ENCODE results near the gene ITGBL1.

GRCh38 chr13:101417501-101417900 lies 35.0 kb upstream of the ITGBL1 start:
- no peak for TF ChIP-seq CTCF (IDR thresholded peaks at IDR 0.05 in 4 of 5, conservative IDR thresholded peaks at IDR 0.05 in 1 of 5)
- TF ChIP-seq POLR2A (IDR thresholded peaks at IDR 0.05) = no peak
